ENCODE measurements around the gene CIART.
"Not testable (repeated sequence)": the region's sequence is repeated elsewhere in the genome, so short reads cannot be mapped to it uniquely, and the experiment has no call there.

Gene CIART

GRCh38 chr1:150281758-150282557, at the start of gene CIART:
CIART (plus strand) TSS chr1:150282554; CDS start chr1:150283268, 714 bp downstream.
- no peaks in the 10 kb centered on the region for H3F3A ChIP-seq (ENCODE audit: insufficient read depth, low read length)
- H3K79me2 ChIP-seq (ENCODE audit: insufficient read depth, low read length) = no peaks in the 10 kb centered on the region
- H4K20me1 ChIP-seq (ENCODE audit: insufficient read depth, low read length) = no peaks in the 10 kb centered on the region
- peaks cover 3% of the 10 kb centered on the region; the same call in 1 of the 2 replicates for H3K27me3 ChIP-seq (ENCODE audit: insufficient read depth, low read length)
- H2AFZ ChIP-seq (ENCODE audit: low read length) = no peak within 1 kb of the TSS
- no peak within 1 kb of the TSS for H3K27ac ChIP-seq (ENCODE audit: low read depth, low read length, poor library complexity, severe bottlenecking)
- peak within 1 kb of the TSS; percentile 27; the same call in 1 of the 2 replicates for H3K9ac ChIP-seq (ENCODE audit: low read length)
- no peaks in the 10 kb centered on the region for H3K36me3 ChIP-seq (ENCODE audit: insufficient read depth, low read length)
- H3K4me3 ChIP-seq (ENCODE audit: low read depth, low read length, poor library complexity, severe bottlenecking) = peak within 1 kb of the TSS; percentile 33
- peak within 1 kb of the TSS; percentile 49; the same call in 1 of the 2 replicates for H3K4me2 ChIP-seq (ENCODE audit: low read length)
- H3K9me3 ChIP-seq (ENCODE audit: low read length) = no peaks in the 10 kb centered on the region
- H3K9me2 ChIP-seq (ENCODE audit: low read depth, low read length) = no peaks in the 10 kb centered on the region
- peaks cover 11% of the 10 kb centered on the region for H3K4me1 ChIP-seq (ENCODE audit: insufficient read depth, low read length, severe bottlenecking)
- TF ChIP-seq EZH2 (IDR thresholded peaks at IDR 0.05; ENCODE audit: borderline replicate concordance, low read length) (no peak), CTCF (IDR thresholded peaks at IDR 0.05; ENCODE audit: low read length) (no peak)

GRCh38 chr1:150232921-150233320, 49.4 kb upstream of the CIART start:
- not testable (repeated sequence) for H3F3A ChIP-seq (ENCODE audit: insufficient read depth, low read length); H3K9me2 ChIP-seq (ENCODE audit: low read depth, low read length); H3K27me3 ChIP-seq (ENCODE audit: insufficient read depth, low read length); H2AFZ ChIP-seq (ENCODE audit: low read length); H3K9me3 ChIP-seq (ENCODE audit: low read length); H4K20me1 ChIP-seq (ENCODE audit: insufficient read depth, low read length); H3K9ac ChIP-seq (ENCODE audit: low read length)
- Histone ChIP-seq H3K27ac (ENCODE audit: low read depth, low read length, poor library complexity, severe bottlenecking) (peak overlapping the region; percentile 89), H3K79me2 (ENCODE audit: insufficient read depth, low read length) (peaks cover 45% of the 10 kb centered on the region), H3K4me2 (ENCODE audit: low read length) (peak overlapping the region; percentile 83), H3K4me3 (ENCODE audit: low read depth, low read length, poor library complexity, severe bottlenecking) (peak overlapping the region; percentile 97), H3K36me3 (ENCODE audit: insufficient read depth, low read length) (peaks cover 40% of the 10 kb centered on the region), H3K4me1 (ENCODE audit: insufficient read depth, low read length, severe bottlenecking) (peaks cover 25% of the 10 kb centered on the region)

- peaks cover 33% of the 10 kb centered on the region for H3K36me3 ChIP-seq (ENCODE audit: insufficient read depth, low read length)
- H3K27me3 ChIP-seq (ENCODE audit: insufficient read depth, low read length) = no peaks in the 10 kb centered on the region
- H3K9me3 ChIP-seq (ENCODE audit: low read length) = no peaks in the 10 kb centered on the region
- peak overlapping the region; percentile 89 for H3K27ac ChIP-seq (ENCODE audit: low read depth, low read length, poor library complexity, severe bottlenecking)
- H4K20me1 ChIP-seq (ENCODE audit: insufficient read depth, low read length) = no peaks in the 10 kb centered on the region
- no peaks in the 10 kb centered on the region for H3K9me2 ChIP-seq (ENCODE audit: low read depth, low read length)
- no peaks in the 10 kb centered on the region for H3F3A ChIP-seq (ENCODE audit: insufficient read depth, low read length)
- H3K9ac ChIP-seq (ENCODE audit: low read length) = peak overlapping the region; percentile 100
- no peak overlapping the region for H2AFZ ChIP-seq (ENCODE audit: low read length)
- peak overlapping the region; percentile 83 for H3K4me2 ChIP-seq (ENCODE audit: low read length)
- peaks cover 45% of the 10 kb centered on the region for H3K79me2 ChIP-seq (ENCODE audit: insufficient read depth, low read length)
- H3K4me3 ChIP-seq (ENCODE audit: low read depth, low read length, poor library complexity, severe bottlenecking) = peak overlapping the region; percentile 97
- TF ChIP-seq CTCF (IDR thresholded peaks at IDR 0.05; ENCODE audit: low read length) = no peak
- TF ChIP-seq EZH2 (IDR thresholded peaks at IDR 0.05; ENCODE audit: borderline replicate concordance, low read length) = no peak
- peaks cover 25% of the 10 kb centered on the region for H3K4me1 ChIP-seq (ENCODE audit: insufficient read depth, low read length, severe bottlenecking)
Measured at GRCh38 chr1:150233359-150234308, 48.7 kb upstream of the CIART start.

All from OCI-LY1 (cell line).